Measurements from ENCODE around the gene AXIN1.

- TF ChIP-seq CTCF (IDR thresholded peaks at IDR 0.05; ENCODE audit: extremely low read depth in 1 of 2, insufficient read depth in 1 of 2, low read depth in 1 of 2, low read length in 2 of 2) (no peak), MYC (IDR thresholded peaks at IDR 0.05; ENCODE audit: low read depth, low read length) (no peak), POLR2A (IDR thresholded peaks at IDR 0.05; ENCODE audit: low read depth, low read length) (no peak), EZH2 (IDR thresholded peaks at IDR 0.05; ENCODE audit: borderline replicate concordance, low read depth, low read length, severe bottlenecking) (no peak), POLR2AphosphoS5 (IDR thresholded peaks at IDR 0.05; ENCODE audit: insufficient read depth, low read depth, low read length) (no peak), GATA2 (IDR thresholded peaks at IDR 0.05; ENCODE audit: insufficient read depth, insufficient read length, low read depth, low read length) (no peak)
- TF ChIP-seq, protein P1, sequence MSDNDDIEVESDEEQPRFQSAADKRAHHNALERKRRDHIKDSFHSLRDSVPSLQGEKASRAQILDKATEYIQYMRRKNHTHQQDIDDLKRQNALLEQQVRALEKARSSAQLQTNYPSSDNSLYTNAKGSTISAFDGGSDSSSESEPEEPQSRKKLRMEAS (IDR thresholded peaks at IDR 0.05; ENCODE audit: insufficient read depth, insufficient read length): no peak
Observed at GRCh38 chr16:356741-357140, 4.2 kb upstream of the AXIN1 start.

All from endothelial cell of umbilical vein (primary cell).